B cell (primary cell): ENCODE data around the gene CFB.

ENCODE experiments used
- CTCF ChIP-seq: fragments of 200-600 bp; IDR thresholded peaks from one replicate; pipeline ENCODE4 v1.8.0; 2022; ENCODE audit warnings: antibody characterized with exemption, mild to moderate bottlenecking
- EZH2 ChIP-seq: IDR thresholded peaks from 2 replicates; pipeline ENCODE4 v1.6.1; 2012; ENCODE audit warnings: borderline replicate concordance, low read depth, mild to moderate bottlenecking, moderate library complexity, low read length; ENCODE audit not compliant: insufficient read depth, poor library complexity, severe bottlenecking

GRCh38 chr6:31927863-31928671 lies 17.8 kb upstream of the CFB start:
- TF ChIP-seq CTCF (no peak), EZH2 (no peak)
